Liver (tissue), 9 donors: Measurements from ENCODE around the gene LYPD3. TPM values are rescaled to one million over a fixed set of nuclear protein-coding genes. Genes with fewer than 3 reads are reported as not detected.

ENCODE experiments used
- DNase-seq: peaks from one replicate; pipeline ENCODE4 v3.0.0-alpha.2; 2017; ENCODE audit warnings: low spot score
- H3K27ac ChIP-seq, 2 donors: one replicate each; pipeline ENCODE4 v1.7.0; 2013; ENCODE audit warnings: inconsistent platforms in 2 of 2, low read length in 2 of 2, control low read depth in 1 of 2, low read depth in 1 of 2, mild to moderate bottlenecking in 1 of 2
- H3K27me3 ChIP-seq, 4 donors: one replicate each; pipeline versions ENCODE4 v1.6.1 to v1.7.0; 2013; ENCODE audit warnings: low read length in 3 of 4, inconsistent platforms in 1 of 4, mild to moderate bottlenecking in 1 of 4, moderate library complexity in 1 of 4; ENCODE audit not compliant: control insufficient read depth in 4 of 4, insufficient read depth in 4 of 4
- H3K36me3 ChIP-seq, 4 donors: one replicate each; pipeline versions ENCODE4 v1.6.1 to v1.7.0; 2013; ENCODE audit warnings: low read length in 3 of 4, mild to moderate bottlenecking in 3 of 4, low read depth in 1 of 4, moderate library complexity in 1 of 4; ENCODE audit not compliant: control insufficient read depth in 4 of 4, insufficient read depth in 3 of 4
- H3K4me1 ChIP-seq, 4 donors: one replicate each; pipeline versions ENCODE4 v1.6.1 to v1.7.0; 2013; ENCODE audit warnings: low read length in 3 of 4, mild to moderate bottlenecking in 3 of 4, moderate library complexity in 1 of 4; ENCODE audit not compliant: control insufficient read depth in 4 of 4, insufficient read depth in 4 of 4
- H3K4me3 ChIP-seq, 3 donors: one replicate each; pipeline versions ENCODE4 v1.6.1 to v1.7.0; 2013; ENCODE audit warnings: low read length in 3 of 3, control low read depth in 1 of 3, low read depth in 1 of 3, mild to moderate bottlenecking in 1 of 3
- H3K9ac ChIP-seq, 2 donors: one replicate each; pipeline ENCODE4 v1.7.0; 2013; ENCODE audit warnings: low read length in 2 of 2, mild to moderate bottlenecking in 2 of 2, moderate library complexity in 2 of 2, control low read depth in 1 of 2, low read depth in 1 of 2
- H3K9me3 ChIP-seq, 4 donors: one replicate each; pipeline versions ENCODE4 v1.6.1 to v1.7.0; 2013; ENCODE audit warnings: low read length in 3 of 4; ENCODE audit not compliant: control insufficient read depth in 4 of 4
- EGR1 ChIP-seq, 2 donors: IDR thresholded peaks; 2 replicates each; pipeline ENCODE4 v1.6.1; 2016 to 2018; ENCODE audit warnings: antibody characterized with exemption in 2 of 2, low read depth in 2 of 2
- FOXA1 ChIP-seq: IDR thresholded peaks from 2 replicates; pipeline ENCODE4 v1.6.1; 2016; ENCODE audit warnings: antibody characterized with exemption
- FOXA2 ChIP-seq: IDR thresholded peaks from 2 replicates; pipeline ENCODE4 v1.6.1; 2016; ENCODE audit warnings: antibody characterized with exemption
- GABPA ChIP-seq, 2 donors: IDR thresholded peaks in 1 of 2; conservative IDR thresholded peaks in 1 of 2; 2 replicates each; pipeline ENCODE4 v1.6.1; 2016; ENCODE audit warnings: antibody characterized with exemption in 2 of 2, mild to moderate bottlenecking in 1 of 2, moderate library complexity in 1 of 2
- HNF4A ChIP-seq, 2 donors: conservative IDR thresholded peaks; 2 replicates each; pipeline ENCODE4 v1.6.1; 2016; ENCODE audit warnings: antibody characterized with exemption in 2 of 2, mild to moderate bottlenecking in 2 of 2
- HNF4G ChIP-seq: IDR thresholded peaks from 2 replicates; pipeline ENCODE4 v1.6.1; 2016; ENCODE audit warnings: antibody characterized with exemption
- JUND ChIP-seq, 2 donors: IDR thresholded peaks; 2 replicates each; pipeline ENCODE4 v1.6.1; 2016; ENCODE audit warnings: antibody characterized with exemption in 2 of 2
- NR2F2 ChIP-seq: IDR thresholded peaks from 2 replicates; pipeline ENCODE4 v1.6.1; 2016; ENCODE audit warnings: antibody characterized with exemption
- RAD21 ChIP-seq, 2 donors: IDR thresholded peaks; 2 replicates each; pipeline ENCODE4 v1.6.1; 2016; ENCODE audit warnings: antibody characterized with exemption in 2 of 2, mild to moderate bottlenecking in 2 of 2
- RXRA ChIP-seq, 2 donors: IDR thresholded peaks; 2 replicates each; pipeline ENCODE4 v1.6.1; 2017 to 2018; ENCODE audit warnings: antibody characterized with exemption in 2 of 2, mild to moderate bottlenecking in 1 of 2
- SP1 ChIP-seq: IDR thresholded peaks from 2 replicates; pipeline ENCODE4 v1.6.1; 2018; ENCODE audit warnings: antibody characterized with exemption, mild to moderate bottlenecking
- TAF1 ChIP-seq: conservative IDR thresholded peaks from 2 replicates; pipeline ENCODE4 v1.6.1; 2016; ENCODE audit warnings: antibody characterized with exemption, mild to moderate bottlenecking
- YY1 ChIP-seq: IDR thresholded peaks from 2 replicates; pipeline ENCODE4 v1.6.1; 2016; ENCODE audit warnings: antibody characterized with exemption, mild to moderate bottlenecking
- WGBS: extraction: QIAGEN DNeasy Blood & Tissue Kit; methylation state at CpG from one replicate; pipeline ENCODE4 v1.1.7; 2013; 5-methylcytosine and 5-hydroxymethylcytosine counted together
- polyA plus RNA-seq, 2 donors: library from polyadenylated mRNA; stranded (reverse) in 1 of 2; unstranded in 1 of 2; fragments of 200-250 nt in 1 of 2; fragments of >200 nt in 1 of 2; fragmentation: Nextera tagmentation in 1 of 2; extraction: Ambion mirVana in 1 of 2; gene quantifications; one replicate each; pipeline versions ENCODE4 v1.2.1 to v1.2.3, GENCODE V29; 2013 to 2015
- total RNA-seq, 2 donors: library from RNA; depleted of rRNA; stranded (reverse); fragments of >200 nt; gene quantifications; one replicate each; pipeline ENCODE4 v1.2.3, GENCODE V29; 2014
- TF ChIP-seq, protein P1 (sequence below): IDR thresholded peaks from 2 replicates; pipeline ENCODE4 v1.6.1; 2016; ENCODE audit warnings: antibody characterized with exemption, mild to moderate bottlenecking
- TF ChIP-seq, protein P2 (sequence below): fragments of 150-350 bp; IDR thresholded peaks from 2 replicates; pipeline ENCODE4 v1.5.1; 2017; ENCODE audit warnings: improper control_type of control experiment, low read depth, low read length; ENCODE audit not compliant: missing input control
- TF ChIP-seq, protein P3 (sequence below): IDR thresholded peaks from 2 replicates; pipeline ENCODE4 v1.6.1; 2016; ENCODE audit warnings: antibody characterized with exemption
- TF ChIP-seq, protein P4 (sequence below): IDR thresholded peaks from 2 replicates; pipeline ENCODE4 v1.6.1; 2016; ENCODE audit warnings: antibody characterized with exemption
- TF ChIP-seq, protein P5 (sequence below): IDR thresholded peaks from 2 replicates; pipeline ENCODE4 v1.6.1; 2016; ENCODE audit warnings: antibody characterized with exemption
- donor health status: healthy.
- donor health status: healthy.
- donor health status: healthy.
- donor health status: healthy.
- donor health status: healthy.

Gene LYPD3
- total and polyA plus RNA-seq, 4 donors: 0.08 to 0.38 (median 0.18) TPM

DNA sequence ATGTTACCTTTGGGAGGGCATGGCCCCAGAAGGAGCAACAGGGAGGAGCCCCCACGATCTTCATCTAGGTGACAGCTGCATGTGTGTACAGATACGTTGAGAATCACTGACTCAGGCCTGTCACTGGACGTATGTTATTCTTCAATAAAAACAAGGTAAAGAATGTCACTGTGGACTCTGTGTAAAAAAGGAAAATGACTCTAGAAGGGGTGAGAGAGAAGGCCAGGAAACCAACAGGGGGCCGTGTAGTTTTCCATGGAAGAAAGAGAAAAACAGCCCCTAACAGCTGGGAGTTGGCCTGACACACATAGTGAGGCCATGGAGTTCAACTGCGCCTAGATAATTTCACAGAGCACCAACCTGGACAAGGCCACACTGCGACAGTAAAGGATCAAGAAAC, 1.9 kb upstream of the LYPD3 start:
- Histone ChIP-seq H3K9ac (no peak overlapping the region), H3K4me3 (no peak overlapping the region), H3K9me3 (no peaks in the 10 kb centered on the region), H3K27ac (no peak overlapping the region), H3K27me3 (no peaks in the 10 kb centered on the region), H3K4me1 (peaks cover 0 to 12% (median 7%) of the 10 kb centered on the region in 4 donors), H3K36me3 (no peaks in the 10 kb centered on the region)
- TF ChIP-seq, protein P1, sequence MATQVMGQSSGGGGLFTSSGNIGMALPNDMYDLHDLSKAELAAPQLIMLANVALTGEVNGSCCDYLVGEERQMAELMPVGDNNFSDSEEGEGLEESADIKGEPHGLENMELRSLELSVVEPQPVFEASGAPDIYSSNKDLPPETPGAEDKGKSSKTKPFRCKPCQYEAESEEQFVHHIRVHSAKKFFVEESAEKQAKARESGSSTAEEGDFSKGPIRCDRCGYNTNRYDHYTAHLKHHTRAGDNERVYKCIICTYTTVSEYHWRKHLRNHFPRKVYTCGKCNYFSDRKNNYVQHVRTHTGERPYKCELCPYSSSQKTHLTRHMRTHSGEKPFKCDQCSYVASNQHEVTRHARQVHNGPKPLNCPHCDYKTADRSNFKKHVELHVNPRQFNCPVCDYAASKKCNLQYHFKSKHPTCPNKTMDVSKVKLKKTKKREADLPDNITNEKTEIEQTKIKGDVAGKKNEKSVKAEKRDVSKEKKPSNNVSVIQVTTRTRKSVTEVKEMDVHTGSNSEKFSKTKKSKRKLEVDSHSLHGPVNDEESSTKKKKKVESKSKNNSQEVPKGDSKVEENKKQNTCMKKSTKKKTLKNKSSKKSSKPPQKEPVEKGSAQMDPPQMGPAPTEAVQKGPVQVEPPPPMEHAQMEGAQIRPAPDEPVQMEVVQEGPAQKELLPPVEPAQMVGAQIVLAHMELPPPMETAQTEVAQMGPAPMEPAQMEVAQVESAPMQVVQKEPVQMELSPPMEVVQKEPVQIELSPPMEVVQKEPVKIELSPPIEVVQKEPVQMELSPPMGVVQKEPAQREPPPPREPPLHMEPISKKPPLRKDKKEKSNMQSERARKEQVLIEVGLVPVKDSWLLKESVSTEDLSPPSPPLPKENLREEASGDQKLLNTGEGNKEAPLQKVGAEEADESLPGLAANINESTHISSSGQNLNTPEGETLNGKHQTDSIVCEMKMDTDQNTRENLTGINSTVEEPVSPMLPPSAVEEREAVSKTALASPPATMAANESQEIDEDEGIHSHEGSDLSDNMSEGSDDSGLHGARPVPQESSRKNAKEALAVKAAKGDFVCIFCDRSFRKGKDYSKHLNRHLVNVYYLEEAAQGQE: no peak
- TF ChIP-seq, protein P2, sequence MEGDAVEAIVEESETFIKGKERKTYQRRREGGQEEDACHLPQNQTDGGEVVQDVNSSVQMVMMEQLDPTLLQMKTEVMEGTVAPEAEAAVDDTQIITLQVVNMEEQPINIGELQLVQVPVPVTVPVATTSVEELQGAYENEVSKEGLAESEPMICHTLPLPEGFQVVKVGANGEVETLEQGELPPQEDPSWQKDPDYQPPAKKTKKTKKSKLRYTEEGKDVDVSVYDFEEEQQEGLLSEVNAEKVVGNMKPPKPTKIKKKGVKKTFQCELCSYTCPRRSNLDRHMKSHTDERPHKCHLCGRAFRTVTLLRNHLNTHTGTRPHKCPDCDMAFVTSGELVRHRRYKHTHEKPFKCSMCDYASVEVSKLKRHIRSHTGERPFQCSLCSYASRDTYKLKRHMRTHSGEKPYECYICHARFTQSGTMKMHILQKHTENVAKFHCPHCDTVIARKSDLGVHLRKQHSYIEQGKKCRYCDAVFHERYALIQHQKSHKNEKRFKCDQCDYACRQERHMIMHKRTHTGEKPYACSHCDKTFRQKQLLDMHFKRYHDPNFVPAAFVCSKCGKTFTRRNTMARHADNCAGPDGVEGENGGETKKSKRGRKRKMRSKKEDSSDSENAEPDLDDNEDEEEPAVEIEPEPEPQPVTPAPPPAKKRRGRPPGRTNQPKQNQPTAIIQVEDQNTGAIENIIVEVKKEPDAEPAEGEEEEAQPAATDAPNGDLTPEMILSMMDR: no peak
- TF ChIP-seq FOXA2 (no peak), JUND (IDR thresholded peaks at IDR 0.05) (no peak), SP1 (no peak), YY1 (no peak), TAF1 (no peak), HNF4G (no peak), FOXA1 (no peak), RAD21 (IDR thresholded peaks at IDR 0.05) (no peak), NR2F2 (no peak), GABPA (IDR thresholded peaks at IDR 0.05 in 1 of 2, conservative IDR thresholded peaks at IDR 0.05 in 1 of 2) (no peak), EGR1 (IDR thresholded peaks at IDR 0.05; ENCODE audit: low read depth in 2 of 2) (no peak), HNF4A (conservative IDR thresholded peaks at IDR 0.05) (no peak), RXRA (IDR thresholded peaks at IDR 0.05) (no peak)
- TF ChIP-seq, protein P3, sequence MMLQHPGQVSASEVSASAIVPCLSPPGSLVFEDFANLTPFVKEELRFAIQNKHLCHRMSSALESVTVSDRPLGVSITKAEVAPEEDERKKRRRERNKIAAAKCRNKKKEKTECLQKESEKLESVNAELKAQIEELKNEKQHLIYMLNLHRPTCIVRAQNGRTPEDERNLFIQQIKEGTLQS: no peak
- TF ChIP-seq, protein P4, sequence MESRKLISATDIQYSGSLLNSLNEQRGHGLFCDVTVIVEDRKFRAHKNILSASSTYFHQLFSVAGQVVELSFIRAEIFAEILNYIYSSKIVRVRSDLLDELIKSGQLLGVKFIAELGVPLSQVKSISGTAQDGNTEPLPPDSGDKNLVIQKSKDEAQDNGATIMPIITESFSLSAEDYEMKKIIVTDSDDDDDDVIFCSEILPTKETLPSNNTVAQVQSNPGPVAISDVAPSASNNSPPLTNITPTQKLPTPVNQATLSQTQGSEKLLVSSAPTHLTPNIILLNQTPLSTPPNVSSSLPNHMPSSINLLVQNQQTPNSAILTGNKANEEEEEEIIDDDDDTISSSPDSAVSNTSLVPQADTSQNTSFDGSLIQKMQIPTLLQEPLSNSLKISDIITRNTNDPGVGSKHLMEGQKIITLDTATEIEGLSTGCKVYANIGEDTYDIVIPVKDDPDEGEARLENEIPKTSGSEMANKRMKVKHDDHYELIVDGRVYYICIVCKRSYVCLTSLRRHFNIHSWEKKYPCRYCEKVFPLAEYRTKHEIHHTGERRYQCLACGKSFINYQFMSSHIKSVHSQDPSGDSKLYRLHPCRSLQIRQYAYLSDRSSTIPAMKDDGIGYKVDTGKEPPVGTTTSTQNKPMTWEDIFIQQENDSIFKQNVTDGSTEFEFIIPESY: no peak
- TF ChIP-seq, protein P5, sequence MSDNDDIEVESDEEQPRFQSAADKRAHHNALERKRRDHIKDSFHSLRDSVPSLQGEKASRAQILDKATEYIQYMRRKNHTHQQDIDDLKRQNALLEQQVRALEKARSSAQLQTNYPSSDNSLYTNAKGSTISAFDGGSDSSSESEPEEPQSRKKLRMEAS: no peak
- DNase-seq: no peak
- 85% methylated on average over 6 of the region's 6 CpGs for WGBS
